Stimulated activated CD4-positive, alpha-beta T cell treated with anti-CD3 and anti-CD28 coated beads, Interleukin-4, amount 100 ng/mL, for 1 hour (primary cell): ENCODE data around the gene CPSF4.
"Not testable (repeated sequence)": the region's sequence is repeated elsewhere in the genome, so short reads cannot be mapped to it uniquely, and the experiment has no call there.

Source experiments
- DNase-seq: peaks from one replicate; pipeline ENCODE4 v3.0.0-alpha.2; 2020

The CPSF4 gene

GRCh38 chr7:99497766-99498545, 59.2 kb downstream of the CPSF4 start:
- DNase-seq: no peak

GRCh38 chr7:99498546-99498944, 59.8 kb downstream of the CPSF4 start:
- DNase-seq: no peak

GRCh38 chr7:99499371-99499720, 60.6 kb downstream of the CPSF4 start:
- no peak for DNase-seq

GRCh38 chr7:99499721-99500636, 61.2 kb downstream of the CPSF4 start, which contains the start of gene ZNF394:
ZNF394 (minus strand) TSS chr7:99500281; CDS start chr7:99500093, 188 bp downstream.
- DNase-seq: peak; percentile 89

- no peak for DNase-seq
Measured at GRCh38 chr7:99500637-99501009, 61.9 kb downstream of the CPSF4 start.

GRCh38 chr7:99501236-99501635, 62.5 kb downstream of the CPSF4 start:
- DNase-seq: not testable (repeated sequence)

- DNase-seq: no peak
Measured at GRCh38 chr7:99504281-99504602, 65.5 kb downstream of the CPSF4 start.

GRCh38 chr7:99504603-99505323, 66.0 kb downstream of the CPSF4 start, which contains the start of gene ZKSCAN5:
ZKSCAN5 (plus strand) TSS chr7:99504662; CDS start chr7:99506045, 1,383 bp downstream.
- DNase-seq: peak; percentile 97

- no peak for DNase-seq
Measured at GRCh38 chr7:99505324-99505662, 66.5 kb downstream of the CPSF4 start.
